Stimulated activated memory B cell treated with anti-CD40 and anti-IgM and Interleukin-4, amounts not matched to agents 10 μg/mL and 1 μg/mL and 100 μg/mL, for 72 hours (primary cell): Measurements from ENCODE around the gene RAPGEF1.
A peak's percentile ranks its signal among the peaks of the same experiment; 100 is the strongest.
"Not testable (repeated sequence)": the region's sequence is repeated elsewhere in the genome, so short reads cannot be mapped to it uniquely, and the experiment has no call there.

Source experiments
- ATAC-seq: fragments of 150-1000 bp; cut with Tn5 transposase; 2 replicates; pipeline ENCODE4 v1.10.0; 2021
- H3K27ac Mint-ChIP-seq: one replicate; pipeline ENCODE4 v1.8.0; 2022; ENCODE audit warnings: mild to moderate bottlenecking, mixed read lengths
- H3K27me3 Mint-ChIP-seq: one replicate; pipeline ENCODE4 v1.8.0; 2022; ENCODE audit warnings: mixed read lengths
- H3K36me3 Mint-ChIP-seq: one replicate; pipeline ENCODE4 v1.8.0; 2022; ENCODE audit warnings: mixed read lengths
- H3K4me1 Mint-ChIP-seq: one replicate; pipeline ENCODE4 v1.8.0; 2022; ENCODE audit warnings: mixed read lengths
- H3K4me3 Mint-ChIP-seq: one replicate; pipeline ENCODE4 v1.8.0; 2022; ENCODE audit warnings: mild to moderate bottlenecking, moderate library complexity, mixed read lengths
- H3K9me3 Mint-ChIP-seq: one replicate; pipeline ENCODE4 v1.8.0; 2022; ENCODE audit warnings: mixed read lengths

The RAPGEF1 gene

GRCh38 chr9:131681826-131682225 is 58.0 kb downstream of the RAPGEF1 start:
- not testable (repeated sequence) for H3K9me3 Mint-ChIP-seq, ATAC-seq, H3K27me3 Mint-ChIP-seq, H3K4me3 Mint-ChIP-seq
- Mint-ChIP-seq H3K4me1 (peaks cover 95% of the 10 kb centered on the region), H3K36me3 (peaks cover 26% of the 10 kb centered on the region), H3K27ac (peak overlapping the region; percentile 97)

- not testable (repeated sequence) for ATAC-seq, H3K27me3 Mint-ChIP-seq, H3K9me3 Mint-ChIP-seq, H3K4me3 Mint-ChIP-seq
- peaks cover 33% of the 10 kb centered on the region for H3K36me3 Mint-ChIP-seq
- peak overlapping the region; percentile 97 for H3K27ac Mint-ChIP-seq
- peaks cover 95% of the 10 kb centered on the region for H3K4me1 Mint-ChIP-seq
These were observed 58.8 kb downstream of the RAPGEF1 start for GRCh38 chr9:131681108-131681507.

GRCh38 chr9:131679261-131680020 is 60.4 kb downstream of the RAPGEF1 start:
- peaks cover 94% of the 10 kb centered on the region for H3K4me1 Mint-ChIP-seq
- H3K36me3 Mint-ChIP-seq: peaks cover 46% of the 10 kb centered on the region
- no peak for ATAC-seq
- H3K27ac Mint-ChIP-seq: peak overlapping the region; percentile 97
- no peaks in the 10 kb centered on the region for H3K27me3 Mint-ChIP-seq
- H3K4me3 Mint-ChIP-seq: no peak overlapping the region
- H3K9me3 Mint-ChIP-seq: no peaks in the 10 kb centered on the region

GRCh38 chr9:131678499-131679111 is 61.3 kb downstream of the RAPGEF1 start:
- Mint-ChIP-seq H3K27ac (peak overlapping the region; percentile 97), H3K4me3 (peak overlapping the region; percentile 63), H3K9me3 (no peaks in the 10 kb centered on the region), H3K4me1 (peaks cover 91% of the 10 kb centered on the region), H3K36me3 (peaks cover 47% of the 10 kb centered on the region), H3K27me3 (no peaks in the 10 kb centered on the region)
- ATAC-seq: peak; percentile 95

GRCh38 chr9:131677444-131678180 is 62.3 kb downstream of the RAPGEF1 start:
- Mint-ChIP-seq H3K36me3 (peaks cover 49% of the 10 kb centered on the region), H3K4me1 (peaks cover 95% of the 10 kb centered on the region), H3K9me3 (no peaks in the 10 kb centered on the region), H3K27me3 (no peaks in the 10 kb centered on the region), H3K27ac (peak overlapping the region; percentile 97), H3K4me3 (peak overlapping the region; percentile 100)
- ATAC-seq: peak; percentile 61

- Mint-ChIP-seq H3K4me1 (peaks cover 95% of the 10 kb centered on the region), H3K36me3 (peaks cover 50% of the 10 kb centered on the region), H3K27ac (peak overlapping the region; percentile 97), H3K27me3 (no peaks in the 10 kb centered on the region), H3K4me3 (peak overlapping the region; percentile 100), H3K9me3 (no peaks in the 10 kb centered on the region)
- ATAC-seq: no peak
These were observed 62.8 kb downstream of the RAPGEF1 start for GRCh38 chr9:131677049-131677443.

GRCh38 chr9:131676431-131676972 is 63.4 kb downstream of the RAPGEF1 start:
- Mint-ChIP-seq H3K27me3 (no peaks in the 10 kb centered on the region), H3K4me3 (peak overlapping the region; percentile 100), H3K4me1 (peaks cover 95% of the 10 kb centered on the region), H3K9me3 (no peaks in the 10 kb centered on the region), H3K27ac (peak overlapping the region; percentile 97), H3K36me3 (peaks cover 53% of the 10 kb centered on the region)
- peak; percentile 74 for ATAC-seq

- Mint-ChIP-seq H3K9me3 (no peaks in the 10 kb centered on the region), H3K27ac (peak overlapping the region; percentile 97), H3K4me1 (peaks cover 95% of the 10 kb centered on the region), H3K4me3 (peak overlapping the region; percentile 100), H3K36me3 (peaks cover 57% of the 10 kb centered on the region), H3K27me3 (no peaks in the 10 kb centered on the region)
- no peak for ATAC-seq
These were observed 64.3 kb downstream of the RAPGEF1 start for GRCh38 chr9:131675437-131676022.

- Mint-ChIP-seq H3K4me3 (peak overlapping the region; percentile 100), H3K27me3 (no peaks in the 10 kb centered on the region), H3K9me3 (no peaks in the 10 kb centered on the region), H3K36me3 (peaks cover 52% of the 10 kb centered on the region), H3K27ac (peak overlapping the region; percentile 97), H3K4me1 (peaks cover 95% of the 10 kb centered on the region)
- ATAC-seq: no peak
These were observed 65.2 kb downstream of the RAPGEF1 start for GRCh38 chr9:131674425-131675421.

- peaks cover 52% of the 10 kb centered on the region for H3K36me3 Mint-ChIP-seq
- ATAC-seq: no peak
- no peaks in the 10 kb centered on the region for H3K27me3 Mint-ChIP-seq
- peaks cover 95% of the 10 kb centered on the region for H3K4me1 Mint-ChIP-seq
- no peaks in the 10 kb centered on the region for H3K9me3 Mint-ChIP-seq
- peak overlapping the region; percentile 100 for H3K4me3 Mint-ChIP-seq
- H3K27ac Mint-ChIP-seq: peak overlapping the region; percentile 97
These were observed 66.3 kb downstream of the RAPGEF1 start for GRCh38 chr9:131673531-131673930.

- no peak for ATAC-seq
- peak overlapping the region; percentile 97 for H3K27ac Mint-ChIP-seq
- H3K4me1 Mint-ChIP-seq: peaks cover 95% of the 10 kb centered on the region
- no peaks in the 10 kb centered on the region for H3K27me3 Mint-ChIP-seq
- no peaks in the 10 kb centered on the region for H3K9me3 Mint-ChIP-seq
- peaks cover 52% of the 10 kb centered on the region for H3K36me3 Mint-ChIP-seq
- peak overlapping the region; percentile 100 for H3K4me3 Mint-ChIP-seq
These were observed 66.8 kb downstream of the RAPGEF1 start for GRCh38 chr9:131673068-131673467.

GRCh38 chr9:131672451-131672850 is 67.4 kb downstream of the RAPGEF1 start:
- no peak for ATAC-seq
- H3K9me3 Mint-ChIP-seq: no peaks in the 10 kb centered on the region
- H3K4me3 Mint-ChIP-seq: peak overlapping the region; percentile 100

GRCh38 chr9:131671133-131671520 is 68.7 kb downstream of the RAPGEF1 start:
- H3K27me3 Mint-ChIP-seq: no peaks in the 10 kb centered on the region
- H3K4me3 Mint-ChIP-seq: peak overlapping the region; percentile 100
- peaks cover 93% of the 10 kb centered on the region for H3K4me1 Mint-ChIP-seq
- H3K27ac Mint-ChIP-seq: peak overlapping the region; percentile 97
- ATAC-seq: no peak
- peaks cover 57% of the 10 kb centered on the region for H3K36me3 Mint-ChIP-seq
- H3K9me3 Mint-ChIP-seq: no peaks in the 10 kb centered on the region

More at GRCh38 chr9:131672451-131672850, 67.4 kb downstream of the RAPGEF1 start:
- peak overlapping the region; percentile 97 for H3K27ac Mint-ChIP-seq
- no peaks in the 10 kb centered on the region for H3K27me3 Mint-ChIP-seq
- H3K4me1 Mint-ChIP-seq: peaks cover 95% of the 10 kb centered on the region
- peaks cover 55% of the 10 kb centered on the region for H3K36me3 Mint-ChIP-seq
